Body of pancreas (tissue), 4 donors: ENCODE measurements around the gene ATF6B. TPM values are rescaled to one million over a fixed set of nuclear protein-coding genes. Genes with fewer than 3 reads are reported as not detected.
"Not testable (repeated sequence)": the region's sequence is repeated elsewhere in the genome, so short reads cannot be mapped to it uniquely, and the experiment has no call there.

ENCODE experiments used
- ATAC-seq: fragments of 150-250 bp; one replicate; pipeline ENCODE4 v1.9.1; 2016
- DNase-seq, 4 donors: peaks; one replicate each; pipeline ENCODE4 v3.0.0-alpha.2; 2019
- H3K27ac ChIP-seq, 4 donors: fragments of 200-600 bp; sonication (generic); 1 replicate in 3 of 4; 2 replicates in 1 of 4; pipeline versions ENCODE4 v1.5.1 to v1.6.1; 2016 to 2019; ENCODE audit warnings: mild to moderate bottlenecking in 1 of 4, mixed read lengths in 1 of 4, moderate library complexity in 1 of 4
- H3K27me3 ChIP-seq, 2 donors: fragments of 200-600 bp; sonication (generic); one replicate each; pipeline ENCODE4 v1.6.0; 2016; ENCODE audit warnings: mild to moderate bottlenecking in 1 of 2
- H3K36me3 ChIP-seq, 2 donors: fragments of 200-600 bp; sonication (generic); replicated peaks in 1 of 2; 2 replicates each; pipeline ENCODE4 v1.5.1; 2016; ENCODE audit warnings: low read depth in 2 of 2; ENCODE audit not compliant: insufficient read depth in 1 of 2
- H3K4me1 ChIP-seq: fragments of 200-600 bp; sonication (generic); one replicate; pipeline ENCODE4 v1.6.0; 2016
- H3K4me3 ChIP-seq, 2 donors: fragments of 200-600 bp; sonication (generic); 1 replicate in 1 of 2; 2 replicates in 1 of 2; pipeline ENCODE4 v1.5.1; 2016 to 2019
- H3K9me3 ChIP-seq, 3 donors: fragments of 200-600 bp; sonication (generic); 1 replicate in 2 of 3; 2 replicates in 1 of 3; pipeline ENCODE4 v1.5.1; 2016
- POLR2A ChIP-seq, 3 donors: fragments of 450-650 bp; IDR thresholded peaks; one replicate each; pipeline ENCODE4 v1.6.1; 2016; ENCODE audit warnings: antibody characterized with exemption in 3 of 3, mild to moderate bottlenecking in 2 of 3
- WGBS, 2 donors: methylation state at CpG; one replicate each; pipeline ENCODE4 v1.1.5; 2017; 5-methylcytosine and 5-hydroxymethylcytosine counted together
- intact Hi-C: fragments of 100-400 bp; cut with DNase I; formaldehyde crosslinking; loops from one replicate; pipeline ENCODE4 v1.15.1; 2023
- total RNA-seq, 2 donors: library from RNA; depleted of rRNA; stranded (reverse); fragments of >200 nt; gene quantifications; one replicate each; pipeline ENCODE4 v1.1.0, GENCODE V29; 2016
- TF ChIP-seq, protein P1 (sequence below), 7 experiments: fragments of 450-650 bp in 4 of 7; fragments of 200-600 bp in 3 of 7; sonication (generic) in 3 of 7; IDR thresholded peaks; one replicate each; pipeline ENCODE4 v1.5.1; 2016 to 2019; ENCODE audit warnings: antibody characterized with exemption in 7 of 7

The ATF6B gene
- total RNA-seq, 2 donors from 2014 or later: 26.5 to 32.3 TPM

DNA sequence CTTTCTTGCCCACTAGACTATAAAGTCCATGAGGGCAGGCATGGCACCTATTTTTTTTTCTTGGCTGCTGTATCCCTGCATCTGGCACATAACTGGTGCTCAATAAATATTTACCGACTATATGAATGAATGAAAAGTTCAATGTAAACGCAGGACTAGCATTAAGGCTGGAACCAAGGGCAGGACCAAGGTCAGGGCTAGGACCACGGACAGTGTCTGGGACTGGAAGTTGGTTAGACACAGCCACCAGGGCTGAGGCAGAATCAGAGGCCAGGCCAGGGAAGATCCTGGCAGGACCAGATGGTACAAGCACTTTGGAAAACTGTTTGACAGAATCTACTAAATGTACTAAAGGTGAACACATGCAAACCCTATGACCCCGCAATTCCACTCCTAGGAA lies 22.6 kb downstream of the ATF6B start:
- Histone ChIP-seq H3K4me1 (peaks cover 22% of the 10 kb centered on the region), H3K27me3 (no peaks in the 10 kb centered on the region), H3K9me3 (no peaks in the 10 kb centered on the region), H3K27ac (no peak overlapping the region), H3K36me3 (no peaks in the 10 kb centered on the region), H3K4me3 (no peak overlapping the region)
- TF ChIP-seq POLR2A (IDR thresholded peaks at IDR 0.05): no peak
- TF ChIP-seq, protein P1, sequence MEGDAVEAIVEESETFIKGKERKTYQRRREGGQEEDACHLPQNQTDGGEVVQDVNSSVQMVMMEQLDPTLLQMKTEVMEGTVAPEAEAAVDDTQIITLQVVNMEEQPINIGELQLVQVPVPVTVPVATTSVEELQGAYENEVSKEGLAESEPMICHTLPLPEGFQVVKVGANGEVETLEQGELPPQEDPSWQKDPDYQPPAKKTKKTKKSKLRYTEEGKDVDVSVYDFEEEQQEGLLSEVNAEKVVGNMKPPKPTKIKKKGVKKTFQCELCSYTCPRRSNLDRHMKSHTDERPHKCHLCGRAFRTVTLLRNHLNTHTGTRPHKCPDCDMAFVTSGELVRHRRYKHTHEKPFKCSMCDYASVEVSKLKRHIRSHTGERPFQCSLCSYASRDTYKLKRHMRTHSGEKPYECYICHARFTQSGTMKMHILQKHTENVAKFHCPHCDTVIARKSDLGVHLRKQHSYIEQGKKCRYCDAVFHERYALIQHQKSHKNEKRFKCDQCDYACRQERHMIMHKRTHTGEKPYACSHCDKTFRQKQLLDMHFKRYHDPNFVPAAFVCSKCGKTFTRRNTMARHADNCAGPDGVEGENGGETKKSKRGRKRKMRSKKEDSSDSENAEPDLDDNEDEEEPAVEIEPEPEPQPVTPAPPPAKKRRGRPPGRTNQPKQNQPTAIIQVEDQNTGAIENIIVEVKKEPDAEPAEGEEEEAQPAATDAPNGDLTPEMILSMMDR (IDR thresholded peaks at IDR 0.05): no peak
- WGBS, 2 donors: 57 to 66% methylated on average over 4 of the region's 4 CpGs
- ATAC-seq: no peak
- no peak for DNase-seq
- intact Hi-C loops: no loop called here

DNA sequence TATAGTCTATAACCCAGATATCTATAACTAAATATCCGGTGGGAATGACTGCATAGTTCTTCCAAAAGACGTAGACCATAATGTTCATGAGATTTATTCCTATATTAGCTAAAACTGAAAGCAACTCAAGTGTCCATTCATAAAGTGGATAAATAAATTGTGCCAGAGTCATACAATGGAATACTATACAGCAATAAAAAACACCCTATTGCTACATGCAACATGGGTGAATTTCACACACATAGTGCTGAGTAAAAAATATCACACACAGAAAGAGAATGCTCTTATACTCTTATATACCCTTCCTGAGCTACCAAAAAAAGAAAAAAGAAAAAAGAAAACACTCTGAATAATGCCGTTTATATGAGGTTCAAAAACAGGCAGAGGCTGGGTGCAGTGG lies 25.8 kb downstream of the ATF6B start:
- ATAC-seq: no peak

DNA sequence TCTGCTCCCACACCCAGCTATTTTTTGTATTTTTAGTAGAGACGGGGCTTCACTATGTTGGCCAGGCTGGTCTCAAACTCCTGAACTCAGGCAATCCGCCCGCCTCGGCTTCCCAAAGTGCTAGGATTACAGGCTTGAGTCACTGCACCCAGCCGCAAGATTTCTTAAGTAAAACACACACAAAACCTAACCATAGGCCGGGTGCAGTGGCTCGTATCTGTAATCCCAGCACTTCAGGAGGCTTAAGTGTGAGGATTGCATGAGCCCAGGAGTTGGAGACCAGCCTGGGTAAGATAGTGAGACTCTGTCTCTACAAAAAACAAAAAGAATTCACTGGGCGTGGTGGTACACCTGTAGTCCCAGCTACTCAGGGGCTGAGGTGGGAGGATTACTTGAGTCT lies 27.8 kb downstream of the ATF6B start:
- H3K36me3 ChIP-seq, DNase-seq, H3K27ac ChIP-seq, ATAC-seq, intact Hi-C loops, H3K9me3 ChIP-seq, H3K4me3 ChIP-seq: not testable (repeated sequence)
- peaks cover 0 to 18% of the 10 kb centered on the region in 2 donors for H3K27me3 ChIP-seq
- H3K4me1 ChIP-seq: peaks cover 14% of the 10 kb centered on the region
- 54 to 59% methylated on average over 8 of the region's 8 CpGs for WGBS, 2 donors

More for the DNA sequence above, 25.8 kb downstream of the ATF6B start:
- intact Hi-C loops: no loop called here
- no peaks in the 10 kb centered on the region for H3K9me3 ChIP-seq
- H3K27ac ChIP-seq: no peak overlapping the region
- no peak for DNase-seq
- 88 to 91% methylated on average over 3 of the region's 3 CpGs for WGBS, 2 donors
- peaks cover 2% of the 10 kb centered on the region for H3K4me1 ChIP-seq
- H3K4me3 ChIP-seq: no peak overlapping the region
- H3K36me3 ChIP-seq: no peaks in the 10 kb centered on the region
- TF ChIP-seq POLR2A (IDR thresholded peaks at IDR 0.05): no peak
- TF ChIP-seq, protein P1 (IDR thresholded peaks at IDR 0.05): no peak
- no peaks in the 10 kb centered on the region for H3K27me3 ChIP-seq

DNA sequence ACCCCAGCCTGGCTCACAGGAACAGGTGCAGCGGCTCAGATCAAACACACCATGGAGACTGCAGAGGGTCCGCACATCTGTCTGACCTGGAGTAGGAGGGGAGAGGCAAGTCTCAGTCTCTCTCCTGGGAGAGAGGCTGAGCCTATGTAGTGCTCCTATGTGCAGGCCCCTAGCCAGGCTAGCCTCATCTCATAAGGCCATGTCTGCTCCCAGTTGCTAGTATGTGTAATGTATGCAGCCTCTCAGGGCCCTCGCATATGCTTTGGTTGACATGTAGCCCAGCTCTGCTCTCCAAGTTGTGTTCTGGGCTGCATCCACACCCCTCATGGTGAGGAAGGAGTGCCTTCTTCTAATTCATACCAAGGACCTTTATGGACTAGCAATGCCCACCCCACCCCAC lies 30.7 kb downstream of the ATF6B start:
- Histone ChIP-seq H3K27ac (no peak overlapping the region), H3K4me3 (no peak overlapping the region), H3K9me3 (no peaks in the 10 kb centered on the region), H3K36me3 (no peaks in the 10 kb centered on the region), H3K4me1 (peaks cover 14% of the 10 kb centered on the region), H3K27me3 (peaks cover 0 to 20% of the 10 kb centered on the region in 2 donors)
- TF ChIP-seq POLR2A (IDR thresholded peaks at IDR 0.05): no peak
- TF ChIP-seq, protein P1 (IDR thresholded peaks at IDR 0.05): no peak
- 91 to 100% methylated on average over 2 to 3 of the region's 3 CpGs for WGBS, 2 donors
- ATAC-seq: no peak
- intact Hi-C loops: no loop called here
- no peak for DNase-seq

DNA sequence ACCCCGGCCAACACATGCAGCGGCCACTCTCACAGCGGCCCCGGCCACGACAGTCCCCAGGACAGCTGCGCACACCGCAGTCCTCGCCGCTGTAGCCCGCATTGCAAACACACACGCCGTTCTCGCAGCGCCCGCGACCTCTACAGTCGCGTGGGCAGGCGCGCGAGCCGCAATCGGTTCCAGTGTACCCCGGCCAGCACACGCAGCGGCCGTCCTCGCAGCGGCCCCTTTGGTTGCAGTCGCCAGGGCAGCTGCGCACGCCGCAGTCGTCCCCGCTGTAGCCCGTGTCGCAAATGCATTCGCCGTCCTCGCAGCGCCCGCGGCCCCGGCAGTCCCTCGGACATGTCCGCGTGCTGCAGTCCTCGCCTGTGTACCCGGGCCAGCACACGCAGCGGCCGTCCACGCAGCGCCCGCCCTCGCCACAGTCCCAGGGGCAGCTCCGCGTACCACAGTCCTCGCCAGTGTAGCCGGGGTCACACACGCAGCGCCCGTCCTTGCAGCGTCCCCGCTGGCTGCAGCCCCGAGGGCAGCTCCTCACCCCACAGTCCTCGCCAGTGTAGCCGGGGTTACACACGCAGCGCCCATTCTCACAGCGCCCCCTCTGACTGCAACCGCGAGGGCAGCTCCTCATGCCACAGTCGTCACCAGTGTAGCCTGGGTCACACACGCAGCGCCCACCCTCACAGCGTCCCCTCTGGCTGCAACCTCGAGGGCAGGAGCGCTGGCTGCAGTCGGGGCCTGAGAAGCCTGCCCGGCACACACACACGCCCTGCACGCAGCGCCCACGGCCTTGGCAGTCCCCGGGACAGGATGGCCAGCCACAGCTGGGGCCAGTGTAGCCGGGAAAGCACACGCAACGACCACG lies 31.4 kb downstream of the ATF6B start:
- 9 to 27% methylated on average over 5 to 86 of the region's 90 CpGs for WGBS, 2 donors
- Histone ChIP-seq H3K36me3 (no peaks in the 10 kb centered on the region), H3K4me1 (peaks cover 14% of the 10 kb centered on the region), H3K9me3 (no peaks in the 10 kb centered on the region), H3K27me3 (peaks cover 0 to 20% of the 10 kb centered on the region in 2 donors), H3K27ac (no peak overlapping the region), H3K4me3 (no peak overlapping the region)
- intact Hi-C loops: no loop called here
- no peak for TF ChIP-seq POLR2A (IDR thresholded peaks at IDR 0.05)
- TF ChIP-seq, protein P1 (IDR thresholded peaks at IDR 0.05): no peak
- DNase-seq (no peak), ATAC-seq (peak; percentile 23)
